ENCODE data around the gene TNS3. TPM values are rescaled to one million over a fixed set of nuclear protein-coding genes. Genes with fewer than 3 reads are reported as not detected.

TNS3 gene
- total RNA-seq, 1 experiment from 2014 or later: 9.5 TPM

DNA sequence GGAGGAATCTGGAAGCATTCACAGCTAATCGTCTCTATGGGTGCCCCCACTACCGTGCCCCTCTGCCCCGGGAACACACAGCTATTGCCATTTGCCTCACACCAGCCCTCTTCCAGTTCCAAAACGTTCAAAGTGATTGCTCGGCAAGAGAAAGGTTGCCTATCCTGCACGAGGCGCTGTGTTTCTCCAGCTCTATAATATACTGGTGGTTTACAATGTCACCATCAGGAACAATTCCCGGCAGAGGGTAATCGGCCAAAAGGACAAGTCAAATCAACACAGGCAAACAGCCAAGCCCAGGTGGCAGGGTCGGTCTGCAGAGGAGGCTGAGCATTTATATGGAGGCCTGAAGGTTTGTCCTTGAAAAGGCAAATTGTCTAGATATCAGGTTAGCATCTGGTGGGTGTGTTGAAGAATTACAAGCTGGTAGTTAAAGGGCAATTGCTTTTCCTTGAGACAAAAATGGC lies 29.2 kb upstream of the TNS3 start:
- H3K4ac ChIP-seq (ENCODE audit: low read depth, low read length): no peak overlapping the region
- no peaks in the 10 kb centered on the region for H3K79me2 ChIP-seq (ENCODE audit: insufficient read depth, low read length)
- H2BK5ac ChIP-seq (ENCODE audit: insufficient read length, low read length): no peak overlapping the region
- H3K9ac ChIP-seq (ENCODE audit: extremely low read depth, insufficient read length, low read length): no peak overlapping the region
- H2BK12ac ChIP-seq (ENCODE audit: insufficient read length, low read depth, low read length): no peak overlapping the region
- H2AK5ac ChIP-seq (ENCODE audit: insufficient read length, low read length): no peak overlapping the region
- H2BK15ac ChIP-seq (ENCODE audit: low read depth, low read length): no peak overlapping the region
- H4K5ac ChIP-seq (ENCODE audit: insufficient read length, low read depth, low read length): no peak overlapping the region
- no peak overlapping the region for H3K4me2 ChIP-seq (ENCODE audit: insufficient read depth, insufficient read length, low read length)
- no peak overlapping the region for H3K18ac ChIP-seq (ENCODE audit: insufficient read length, low read depth, low read length)
- no peak overlapping the region for H3K56ac ChIP-seq (ENCODE audit: insufficient read length, low read depth, low read length)
- no CpG with 5 or more reads among the region's 10 CpGs for WGBS (ENCODE audit: extremely low coverage, insufficient read length, low lambda C conversion rate)
- no peaks in the 10 kb centered on the region for H3K9me3 ChIP-seq (ENCODE audit: control insufficient read depth, low read depth, low read length)
- TF ChIP-seq, protein P1, sequence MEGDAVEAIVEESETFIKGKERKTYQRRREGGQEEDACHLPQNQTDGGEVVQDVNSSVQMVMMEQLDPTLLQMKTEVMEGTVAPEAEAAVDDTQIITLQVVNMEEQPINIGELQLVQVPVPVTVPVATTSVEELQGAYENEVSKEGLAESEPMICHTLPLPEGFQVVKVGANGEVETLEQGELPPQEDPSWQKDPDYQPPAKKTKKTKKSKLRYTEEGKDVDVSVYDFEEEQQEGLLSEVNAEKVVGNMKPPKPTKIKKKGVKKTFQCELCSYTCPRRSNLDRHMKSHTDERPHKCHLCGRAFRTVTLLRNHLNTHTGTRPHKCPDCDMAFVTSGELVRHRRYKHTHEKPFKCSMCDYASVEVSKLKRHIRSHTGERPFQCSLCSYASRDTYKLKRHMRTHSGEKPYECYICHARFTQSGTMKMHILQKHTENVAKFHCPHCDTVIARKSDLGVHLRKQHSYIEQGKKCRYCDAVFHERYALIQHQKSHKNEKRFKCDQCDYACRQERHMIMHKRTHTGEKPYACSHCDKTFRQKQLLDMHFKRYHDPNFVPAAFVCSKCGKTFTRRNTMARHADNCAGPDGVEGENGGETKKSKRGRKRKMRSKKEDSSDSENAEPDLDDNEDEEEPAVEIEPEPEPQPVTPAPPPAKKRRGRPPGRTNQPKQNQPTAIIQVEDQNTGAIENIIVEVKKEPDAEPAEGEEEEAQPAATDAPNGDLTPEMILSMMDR (conservative IDR thresholded peaks at IDR 0.05): no peak
- no peak overlapping the region for H3K23ac ChIP-seq (ENCODE audit: insufficient read length, low read depth, low read length)
- H2BK20ac ChIP-seq (ENCODE audit: low read depth, low read length, poor library complexity, severe bottlenecking): no peak overlapping the region
- no peak overlapping the region for H4K8ac ChIP-seq (replicated peaks; ENCODE audit: insufficient read length, low read depth, low read length)
- H3K14ac ChIP-seq (ENCODE audit: insufficient read depth, low read length): no peak overlapping the region
- Mint-ChIP-seq H3K4me1 (peaks cover 0 to 8% of the 10 kb centered on the region in 2 experiments; a peak in 1 of 4 replicates), H3K27me3 (ENCODE audit: low read depth) (peaks cover 4% of the 10 kb centered on the region), H3K4me3 (no peak overlapping the region), H3K9me3 (no peaks in the 10 kb centered on the region), H3K27ac (no peak overlapping the region), H3K36me3 (ENCODE audit: insufficient read depth in 1 of 3, low read depth in 3 of 3) (no peaks in the 10 kb centered on the region)
- no peak overlapping the region for H3T11ph ChIP-seq (ENCODE audit: low read length)
- H4K91ac ChIP-seq (ENCODE audit: insufficient read length, low read depth, low read length): no peak overlapping the region
- no peak for DNase-seq
- no peaks in the 10 kb centered on the region for H4K20me1 ChIP-seq (ENCODE audit: control insufficient read depth, insufficient read depth, insufficient read length)
- H3K79me1 ChIP-seq (ENCODE audit: insufficient read depth, low read depth, low read length, poor library complexity, severe bottlenecking): no peaks in the 10 kb centered on the region
- H2BK120ac ChIP-seq (ENCODE audit: low read depth, low read length, poor library complexity, severe bottlenecking): no peak overlapping the region
- H3K27me3 ChIP-seq (ENCODE audit: insufficient read depth, low read length): no peaks in the 10 kb centered on the region
- no peak overlapping the region for H3K27ac ChIP-seq (ENCODE audit: insufficient read length, low read depth, low read length)
- H3K4me1 ChIP-seq (ENCODE audit: insufficient read depth, low read length): no peaks in the 10 kb centered on the region
- H2AFZ ChIP-seq (ENCODE audit: low read length): no peak overlapping the region
- no peaks in the 10 kb centered on the region for H3K23me2 ChIP-seq (ENCODE audit: insufficient read length, low read depth, low read length, poor library complexity, severe bottlenecking)
